Hematopoietic multipotent progenitor cell treated with erythropoietin and hydrocortisone succinate and interleukin-3 and kit ligand, for 6 days (in vitro differentiated cells): ENCODE data around the gene PPA1.
A peak's percentile ranks its signal among the peaks of the same experiment; 100 is the strongest.
"Not testable (repeated sequence)": the region's sequence is repeated elsewhere in the genome, so short reads cannot be mapped to it uniquely, and the experiment has no call there.

ENCODE experiments used
- DNase-seq: peaks from one replicate; pipeline ENCODE4 v3.0.0-alpha.2; 2015

Gene PPA1

DNA sequence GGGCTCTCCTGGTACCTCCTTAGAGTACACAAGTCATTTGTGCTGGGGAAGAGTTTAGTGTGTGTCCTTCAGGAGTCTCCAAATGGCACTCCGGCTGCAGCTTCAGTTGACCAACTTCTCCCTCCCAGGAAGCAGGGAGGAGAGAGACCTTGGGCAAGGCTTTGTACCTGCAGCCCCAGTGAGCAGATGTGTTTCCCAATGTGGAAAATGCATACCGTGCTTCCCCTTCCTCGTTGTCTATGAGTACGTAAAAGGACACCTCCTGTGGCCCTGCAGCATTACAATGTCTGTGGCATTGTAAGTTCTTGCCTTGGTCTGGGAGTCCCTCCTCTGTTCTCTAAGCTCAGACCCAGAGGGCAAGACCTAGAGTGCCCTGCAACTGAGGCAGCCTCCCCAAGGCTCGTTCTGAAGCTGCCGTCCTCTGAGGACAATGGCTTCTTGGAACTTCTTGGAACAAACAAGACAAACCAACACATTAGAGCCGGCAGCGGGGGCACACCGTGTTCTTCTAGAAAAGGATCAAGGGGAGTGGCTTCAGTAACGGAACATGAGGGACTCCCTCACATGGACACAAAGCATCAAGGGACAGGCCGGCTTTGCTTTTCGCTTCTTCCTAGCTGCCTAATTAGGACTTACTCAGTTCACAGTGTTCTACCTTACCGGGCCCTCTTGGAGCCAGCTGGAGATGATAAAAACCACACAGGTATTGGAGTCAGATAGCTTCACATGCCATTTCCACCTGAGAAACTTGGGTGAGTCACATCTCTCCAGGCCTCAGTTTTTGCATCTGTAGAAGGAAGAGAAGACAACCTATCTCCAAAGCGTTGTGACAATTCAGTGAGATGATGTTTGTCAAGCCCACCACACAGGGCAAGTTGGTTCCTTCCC is 20.9 kb upstream of the PPA1 start:
- no peak for DNase-seq

GRCh38 chr10:70250961-70251680 is 17.9 kb upstream of the PPA1 start:
- DNase-seq: no peak

DNA sequence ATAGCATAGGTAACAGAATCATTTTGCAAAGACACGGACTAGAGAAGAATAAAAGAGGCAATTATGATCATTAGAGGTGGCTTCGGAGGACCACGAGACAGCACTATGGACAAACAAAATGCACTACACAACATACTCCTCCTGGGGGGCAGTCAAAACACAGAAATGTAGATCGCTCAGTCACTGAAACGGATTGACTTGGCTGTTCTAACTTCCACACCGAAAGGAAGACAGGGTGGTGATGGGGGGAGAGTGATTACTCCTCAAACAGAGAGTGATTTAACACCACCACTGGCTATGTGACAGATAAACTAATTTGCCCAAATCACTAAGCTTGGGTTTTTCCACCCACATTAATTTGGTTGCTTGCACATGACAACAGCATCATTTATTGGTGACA is 14.1 kb upstream of the PPA1 start:
- DNase-seq: no peak

DNA sequence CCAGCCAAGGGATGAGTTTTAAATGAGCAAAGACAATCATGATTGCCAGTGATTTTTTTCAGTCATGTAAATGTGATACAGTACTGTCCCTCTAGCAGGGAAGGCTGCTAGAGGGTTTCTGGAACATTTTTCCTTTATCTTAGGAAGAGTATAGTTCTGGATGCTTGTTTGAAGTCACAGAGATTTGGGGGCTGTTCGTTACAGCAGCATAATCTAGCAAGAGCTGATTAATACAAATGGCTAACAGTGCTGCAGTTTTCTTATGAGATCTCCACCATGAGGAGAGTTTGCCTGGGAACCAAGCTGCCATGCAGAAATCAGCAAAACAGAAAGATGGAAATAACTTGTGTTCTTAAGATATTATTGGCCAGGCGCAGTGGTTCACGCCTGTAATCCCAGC is 7.9 kb upstream of the PPA1 start:
- DNase-seq: no peak

GRCh38 chr10:70239986-70240385 is 6.8 kb upstream of the PPA1 start:
- not testable (repeated sequence) for DNase-seq

DNA sequence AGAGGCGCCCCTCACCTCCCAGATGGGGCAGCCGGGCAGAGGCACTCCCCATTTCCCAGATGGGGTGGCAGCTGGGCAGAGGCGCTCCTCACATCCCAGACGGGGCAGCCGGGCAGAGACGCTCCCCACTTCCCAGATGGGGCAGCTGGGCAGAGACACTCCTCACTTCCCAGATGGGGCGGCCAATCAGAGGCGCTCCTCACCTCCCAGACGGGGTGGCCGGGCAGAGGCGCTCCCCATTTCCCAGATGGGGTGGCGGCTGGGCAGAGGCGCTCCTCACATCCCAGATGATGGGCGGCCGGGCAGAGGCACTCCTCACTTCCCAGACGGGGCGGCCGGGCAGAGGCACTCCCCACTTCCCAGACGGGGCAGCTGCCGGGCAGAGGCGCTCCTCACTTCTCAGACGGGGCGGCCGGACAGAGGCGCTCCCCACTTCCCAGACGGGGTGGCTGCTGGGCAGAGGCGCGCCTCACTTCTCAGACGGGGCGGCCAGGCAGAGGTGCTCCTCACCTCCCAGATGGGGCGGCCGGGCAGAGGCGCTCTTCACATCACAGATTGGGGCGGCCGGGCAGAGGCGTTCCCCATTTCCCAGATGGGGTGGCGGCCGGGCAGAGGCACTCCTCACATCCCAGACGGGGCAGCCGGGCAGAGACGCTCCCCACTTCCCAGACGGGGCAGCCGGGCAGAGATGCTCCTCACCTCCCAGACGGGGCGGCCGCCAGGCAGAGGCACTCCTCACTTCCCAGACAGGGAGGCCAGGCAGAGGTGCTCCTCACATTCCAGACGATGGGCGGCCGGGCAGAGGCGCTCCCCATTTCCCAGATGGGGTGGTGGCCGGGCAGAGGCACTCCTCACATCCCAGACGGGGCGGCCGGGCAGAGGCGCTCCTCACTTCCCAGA is 6.1 kb upstream of the PPA1 start:
- DNase-seq: not testable (repeated sequence)

- not testable (repeated sequence) for DNase-seq
Measured at GRCh38 chr10:70237958-70238536, 4.8 kb upstream of the PPA1 start.

GRCh38 chr10:70234668-70235447 is 1.6 kb upstream of the PPA1 start:
- DNase-seq: no peak

- no peak for DNase-seq
Measured at GRCh38 chr10:70233939-70234300, 691 bp upstream of the PPA1 start.

DNA sequence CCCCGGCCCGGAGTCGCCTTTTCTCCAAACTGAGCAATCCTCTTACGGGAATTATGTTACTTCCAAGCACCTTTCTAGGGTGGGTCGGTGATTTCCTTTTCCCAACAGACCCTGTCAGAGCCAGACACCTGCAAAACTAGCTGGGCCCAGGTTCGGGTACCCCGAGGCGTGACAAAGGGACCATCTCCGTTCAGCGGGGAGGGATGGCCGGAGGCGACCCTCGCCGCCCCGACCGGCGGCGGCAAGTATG is 445 bp downstream of the PPA1 start:
- no peak for DNase-seq

- DNase-seq: peak; percentile 72
Measured at GRCh38 chr10:70232155-70232858, 922 bp downstream of the PPA1 start.

DNA sequence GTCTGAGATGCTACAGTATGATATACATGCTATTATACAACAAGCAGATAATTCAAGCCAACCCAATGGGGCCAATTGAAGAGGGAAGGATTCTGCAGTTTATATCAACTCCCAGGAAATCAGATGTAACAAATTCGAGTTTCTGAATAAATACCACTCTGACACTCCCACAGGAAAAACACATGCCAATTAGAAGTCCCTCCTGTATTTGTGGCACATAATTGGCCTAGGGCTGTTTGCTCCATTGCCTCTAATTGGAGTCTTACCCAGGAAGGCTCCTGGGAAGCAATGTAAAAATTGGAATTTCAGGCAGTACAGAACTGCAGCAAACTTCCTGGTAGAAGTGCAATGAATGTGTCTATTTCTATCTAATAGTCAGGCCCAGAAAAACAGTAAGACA is 4.7 kb downstream of the PPA1 start:
- no peak for DNase-seq

GRCh38 chr10:70227548-70228320 is 5.5 kb downstream of the PPA1 start:
- no peak for DNase-seq

DNA sequence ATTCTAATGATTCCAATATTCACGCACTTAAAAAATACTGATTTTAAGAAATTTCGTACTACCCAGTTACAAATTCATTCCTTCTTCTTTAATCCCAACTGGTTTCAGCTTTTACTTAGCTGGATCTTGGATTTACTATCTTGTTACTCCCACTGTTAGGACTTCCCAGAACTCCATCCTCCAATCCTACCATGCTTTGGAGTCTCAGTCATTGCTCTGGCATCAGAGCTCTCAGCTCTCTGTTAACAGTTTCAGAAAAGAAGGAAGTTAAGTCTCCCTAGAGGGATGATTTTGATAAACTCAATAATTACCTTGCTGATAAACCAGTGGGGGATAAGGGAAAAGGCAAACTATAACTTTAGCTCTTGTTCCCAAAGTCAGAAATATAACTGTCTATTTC is 9.5 kb downstream of the PPA1 start:
- no peak for DNase-seq

DNA sequence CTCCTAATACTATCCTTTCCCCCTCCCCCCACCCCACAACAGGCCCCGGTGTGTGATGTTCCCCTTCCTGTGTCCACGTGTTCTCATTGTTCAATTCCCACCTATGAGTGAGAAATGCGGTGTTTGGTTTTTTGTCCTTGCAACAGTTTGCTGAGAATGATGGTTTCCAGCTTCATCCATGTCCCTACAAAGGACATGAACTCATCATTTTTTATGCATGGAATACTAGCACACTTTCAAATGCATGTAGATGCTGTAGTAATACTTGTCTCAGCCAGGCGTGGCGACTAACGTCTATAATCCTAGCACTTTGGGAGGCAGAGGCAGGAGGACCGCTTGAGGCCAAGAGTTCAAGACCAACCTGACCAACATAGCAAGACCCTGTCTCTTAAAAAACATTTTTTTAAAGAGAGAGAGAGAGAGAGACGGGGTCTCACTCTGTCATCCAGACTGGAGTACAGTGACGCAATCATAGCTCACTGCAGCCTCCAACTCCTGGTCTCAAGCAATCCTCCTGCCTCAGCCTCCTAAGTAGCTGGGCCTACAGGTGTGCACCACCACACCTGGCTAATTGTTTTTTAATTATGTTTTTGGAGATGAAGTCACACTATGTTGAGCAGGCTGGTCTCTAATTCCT is 10.3 kb downstream of the PPA1 start:
- DNase-seq: not testable (repeated sequence)

DNA sequence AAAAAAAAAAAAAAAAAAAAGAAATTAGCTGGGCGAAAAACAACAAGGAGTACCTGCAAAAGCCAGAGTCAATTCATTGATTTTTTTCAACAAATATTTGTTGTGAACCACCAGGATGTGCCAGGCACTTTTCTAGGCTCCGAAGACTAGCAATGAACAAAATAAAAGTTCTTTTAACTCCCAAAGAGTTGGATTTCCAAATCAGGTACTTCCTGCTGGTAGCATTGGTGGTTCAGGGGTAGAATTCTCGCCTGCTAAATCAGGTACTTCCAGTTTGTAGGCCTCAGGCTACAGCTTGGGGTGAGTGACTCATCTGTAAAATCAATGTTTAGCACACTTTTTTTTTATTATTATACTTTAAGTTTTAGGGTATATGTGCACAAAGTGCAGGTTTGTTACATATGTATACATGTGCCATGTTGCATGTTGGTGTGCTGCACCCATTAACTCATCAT is 10.9 kb downstream of the PPA1 start:
- no peak for DNase-seq

GRCh38 chr10:70221030-70221429 is 12.2 kb downstream of the PPA1 start:
- no peak for DNase-seq

GRCh38 chr10:70212879-70213278 is 20.4 kb downstream of the PPA1 start:
- DNase-seq: no peak

DNA sequence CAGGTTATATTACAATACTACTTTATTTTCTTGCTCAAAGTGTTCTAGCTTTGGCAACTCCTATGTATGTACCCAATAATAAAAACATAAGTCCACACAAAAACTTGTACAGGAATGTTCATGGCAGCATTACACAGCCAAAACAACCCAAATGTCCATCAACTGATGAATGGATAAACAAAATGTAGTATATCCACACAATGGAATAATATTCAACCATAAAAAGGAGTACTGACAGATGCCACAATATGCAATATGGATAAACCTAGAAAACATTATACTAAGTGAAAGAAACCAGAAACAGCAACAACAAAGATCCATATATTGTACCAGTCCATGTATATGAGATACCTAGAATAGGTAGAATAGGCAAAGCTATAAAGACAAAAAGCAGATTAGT is 21.0 kb downstream of the PPA1 start:
- no peak for DNase-seq

GRCh38 chr10:70206762-70207161 is 26.5 kb downstream of the PPA1 start:
- DNase-seq: no peak
